Activated CD4-positive, alpha-beta T cell treated with anti-CD3 and anti-CD28 coated beads, Interleukin-2, amount 10 ng/mL, durations not matched to agents 24 days and 14 days (primary cell): Measurements from ENCODE around the gene MTARC1. TPM values are rescaled to one million over a fixed set of nuclear protein-coding genes. Genes with fewer than 3 reads are reported as not detected.
A peak's percentile ranks its signal among the peaks of the same experiment; 100 is the strongest.

ENCODE experiments used
- DNase-seq: peaks from one replicate; pipeline ENCODE4 v3.0.0; 2022
- H3K27ac Mint-ChIP-seq: one replicate; pipeline ENCODE4 v1.8.0; 2022; ENCODE audit warnings: mild to moderate bottlenecking, mixed read lengths
- H3K27me3 Mint-ChIP-seq: one replicate; pipeline ENCODE4 v1.8.0; 2022; ENCODE audit warnings: mixed read lengths
- H3K36me3 Mint-ChIP-seq: one replicate; pipeline ENCODE4 v1.8.0; 2022; ENCODE audit warnings: low read depth, mild to moderate bottlenecking, mixed read lengths
- H3K4me1 Mint-ChIP-seq: one replicate; pipeline ENCODE4 v1.8.0; 2021; ENCODE audit warnings: mixed read lengths
- H3K4me3 Mint-ChIP-seq: one replicate; pipeline ENCODE4 v1.8.0; 2022; ENCODE audit warnings: mild to moderate bottlenecking, moderate library complexity, mixed read lengths
- H3K9me3 Mint-ChIP-seq: one replicate; pipeline ENCODE4 v1.8.0; 2021; ENCODE audit warnings: mixed read lengths
- intact Hi-C: fragments of 100-400 bp; cut with micrococcal nuclease; formaldehyde crosslinking; loops from one replicate; pipeline ENCODE4 v1.15.1; 2023
- total RNA-seq: library from RNA; stranded (reverse); gene quantifications from 2 replicates; pipeline ENCODE4 v1.2.3, GENCODE V29; 2022

Gene MTARC1
- total RNA-seq, 1 donor from 2014 or later, result not detected

GRCh38 chr1:220804202-220804586 is 17.5 kb downstream of the MTARC1 start:
- intact Hi-C loops, result no loop called here
- Mint-ChIP-seq H3K27me3 (no peaks in the 10 kb centered on the region), H3K9me3 (no peaks in the 10 kb centered on the region), H3K4me1 (no peaks in the 10 kb centered on the region), H3K27ac (no peak overlapping the region), H3K4me3 (no peak overlapping the region), H3K36me3 (no peaks in the 10 kb centered on the region)
- no peak for DNase-seq

GRCh38 chr1:220806408-220806807 is 19.7 kb downstream of the MTARC1 start:
- DNase-seq, result no peak
- intact Hi-C loops, result no loop called here
- Mint-ChIP-seq H3K27ac (no peak overlapping the region), H3K9me3 (no peaks in the 10 kb centered on the region), H3K36me3 (no peaks in the 10 kb centered on the region), H3K4me3 (no peak overlapping the region), H3K4me1 (peaks cover 4% of the 10 kb centered on the region), H3K27me3 (no peaks in the 10 kb centered on the region)

GRCh38 chr1:220807726-220808125 is 21.0 kb downstream of the MTARC1 start:
- Mint-ChIP-seq H3K4me1 (peaks cover 4% of the 10 kb centered on the region), H3K36me3 (no peaks in the 10 kb centered on the region), H3K27ac (no peak overlapping the region), H3K4me3 (no peak overlapping the region), H3K27me3 (no peaks in the 10 kb centered on the region), H3K9me3 (no peaks in the 10 kb centered on the region)
- intact Hi-C loops, result no loop called here
- DNase-seq, result no peak

- intact Hi-C loops, result no loop called here
- H3K36me3 Mint-ChIP-seq, result no peaks in the 10 kb centered on the region
- no peaks in the 10 kb centered on the region for H3K27me3 Mint-ChIP-seq
- no peak overlapping the region for H3K4me3 Mint-ChIP-seq
- no peak overlapping the region for H3K27ac Mint-ChIP-seq
- no peak for DNase-seq
- H3K4me1 Mint-ChIP-seq, result peaks cover 4% of the 10 kb centered on the region
- no peaks in the 10 kb centered on the region for H3K9me3 Mint-ChIP-seq
These were observed 21.9 kb downstream of the MTARC1 start for GRCh38 chr1:220808345-220809186.

- H3K27ac Mint-ChIP-seq, result no peak overlapping the region
- H3K27me3 Mint-ChIP-seq, result no peaks in the 10 kb centered on the region
- H3K36me3 Mint-ChIP-seq, result no peaks in the 10 kb centered on the region
- no peak for DNase-seq
- H3K4me1 Mint-ChIP-seq, result peaks cover 4% of the 10 kb centered on the region
- H3K4me3 Mint-ChIP-seq, result no peak overlapping the region
- H3K9me3 Mint-ChIP-seq, result no peaks in the 10 kb centered on the region
- intact Hi-C loops, result no loop called here
These were observed 22.5 kb downstream of the MTARC1 start for GRCh38 chr1:220809187-220809550.

- Mint-ChIP-seq H3K9me3 (no peaks in the 10 kb centered on the region), H3K36me3 (no peaks in the 10 kb centered on the region), H3K27me3 (no peaks in the 10 kb centered on the region), H3K4me3 (no peak overlapping the region), H3K4me1 (peaks cover 4% of the 10 kb centered on the region), H3K27ac (no peak overlapping the region)
- no peak for DNase-seq
- intact Hi-C loops, result loop anchor here (1.0 kb wide), 2 partner anchors 394 to 626 kb away; no protein-coding TSS in a partner anchor
These were observed 23.0 kb downstream of the MTARC1 start for GRCh38 chr1:220809704-220810103.

- H3K4me3 Mint-ChIP-seq, result peak overlapping the region; percentile 61
These were observed 23.5 kb downstream of the MTARC1 start for GRCh38 chr1:220810179-220810653.

GRCh38 chr1:220810963-220811362 is 24.2 kb downstream of the MTARC1 start:
- no peaks in the 10 kb centered on the region for H3K36me3 Mint-ChIP-seq
- H3K4me3 Mint-ChIP-seq, result no peak overlapping the region
- intact Hi-C loops, result loop anchor here (1.0 kb wide), 2 partner anchors 392 to 624 kb away; no protein-coding TSS in a partner anchor

More at GRCh38 chr1:220810179-220810653, 23.5 kb downstream of the MTARC1 start:
- no peak overlapping the region for H3K27ac Mint-ChIP-seq
- peaks cover 4% of the 10 kb centered on the region for H3K4me1 Mint-ChIP-seq
- H3K36me3 Mint-ChIP-seq, result no peaks in the 10 kb centered on the region
- intact Hi-C loops, result loop anchor here (1.0 kb wide), 2 partner anchors 393 to 625 kb away; no protein-coding TSS in a partner anchor
- DNase-seq, result peak; percentile 89
- no peaks in the 10 kb centered on the region for H3K27me3 Mint-ChIP-seq
- no peaks in the 10 kb centered on the region for H3K9me3 Mint-ChIP-seq

GRCh38 chr1:220811695-220812094 is 25.0 kb downstream of the MTARC1 start:
- H3K27ac Mint-ChIP-seq, result no peak overlapping the region
- H3K36me3 Mint-ChIP-seq, result no peaks in the 10 kb centered on the region
- no peak overlapping the region for H3K4me3 Mint-ChIP-seq
- peaks cover 4% of the 10 kb centered on the region for H3K4me1 Mint-ChIP-seq
- intact Hi-C loops, result no loop called here
- no peaks in the 10 kb centered on the region for H3K9me3 Mint-ChIP-seq
- no peaks in the 10 kb centered on the region for H3K27me3 Mint-ChIP-seq
- DNase-seq, result no peak

More at GRCh38 chr1:220810963-220811362, 24.2 kb downstream of the MTARC1 start:
- H3K27me3 Mint-ChIP-seq, result no peaks in the 10 kb centered on the region
- no peak overlapping the region for H3K27ac Mint-ChIP-seq
- H3K4me1 Mint-ChIP-seq, result peaks cover 4% of the 10 kb centered on the region
- H3K9me3 Mint-ChIP-seq, result no peaks in the 10 kb centered on the region
- DNase-seq, result no peak

- intact Hi-C loops, result no loop called here
- Mint-ChIP-seq H3K27me3 (no peaks in the 10 kb centered on the region), H3K36me3 (no peaks in the 10 kb centered on the region), H3K4me1 (peaks cover 4% of the 10 kb centered on the region), H3K9me3 (no peaks in the 10 kb centered on the region), H3K27ac (no peak overlapping the region), H3K4me3 (no peak overlapping the region)
- DNase-seq, result no peak
These were observed 25.6 kb downstream of the MTARC1 start for GRCh38 chr1:220812308-220812707.

- Mint-ChIP-seq H3K4me1 (peaks cover 4% of the 10 kb centered on the region), H3K27me3 (no peaks in the 10 kb centered on the region), H3K4me3 (no peak overlapping the region), H3K27ac (no peak overlapping the region), H3K9me3 (no peaks in the 10 kb centered on the region), H3K36me3 (no peaks in the 10 kb centered on the region)
- intact Hi-C loops, result no loop called here
- DNase-seq, result no peak
These were observed 26.3 kb downstream of the MTARC1 start for GRCh38 chr1:220813013-220813412.

- Mint-ChIP-seq H3K9me3 (no peaks in the 10 kb centered on the region), H3K27me3 (no peaks in the 10 kb centered on the region), H3K36me3 (no peaks in the 10 kb centered on the region), H3K4me1 (peaks cover 1% of the 10 kb centered on the region), H3K4me3 (no peak overlapping the region), H3K27ac (no peak overlapping the region)
- intact Hi-C loops, result no loop called here
- DNase-seq, result no peak
These were observed 28.7 kb downstream of the MTARC1 start for GRCh38 chr1:220815409-220815808.

- Mint-ChIP-seq H3K9me3 (no peaks in the 10 kb centered on the region), H3K27me3 (no peaks in the 10 kb centered on the region), H3K4me1 (no peaks in the 10 kb centered on the region), H3K4me3 (no peak overlapping the region), H3K36me3 (no peaks in the 10 kb centered on the region), H3K27ac (no peak overlapping the region)
- intact Hi-C loops, result no loop called here
- DNase-seq, result no peak
These were observed 31.2 kb downstream of the MTARC1 start for GRCh38 chr1:220817907-220818306.

GRCh38 chr1:220818421-220819173 is 31.9 kb downstream of the MTARC1 start:
- Mint-ChIP-seq H3K4me1 (no peaks in the 10 kb centered on the region), H3K9me3 (no peaks in the 10 kb centered on the region), H3K4me3 (no peak overlapping the region), H3K36me3 (no peaks in the 10 kb centered on the region), H3K27ac (no peak overlapping the region), H3K27me3 (no peaks in the 10 kb centered on the region)
- DNase-seq, result no peak
- intact Hi-C loops, result no loop called here
